Left cardiac atrium (tissue), 4 donors: ENCODE data around the gene GALNT7. TPM values are rescaled to one million over a fixed set of nuclear protein-coding genes. Genes with fewer than 3 reads are reported as not detected.
"Not testable (repeated sequence)": the region's sequence is repeated elsewhere in the genome, so short reads cannot be mapped to it uniquely, and the experiment has no call there.

ENCODE experiments used
- ATAC-seq, 2 donors: fragments of 200-7000 bp; cut with Tn5 transposase; one replicate each; pipeline ENCODE4 v1.9.1; 2020; ENCODE audit warnings: mild to moderate bottlenecking in 2 of 2, moderate library complexity in 2 of 2
- DNase-seq: peaks from one replicate; pipeline ENCODE4 v3.0.0-alpha.2; 2020
- intact Hi-C, 2 donors: fragments of 100-400 bp; cut with DNase I; formaldehyde crosslinking; loops; one replicate each; pipeline versions ENCODE4 v1.14.1 to v1.15.1; 2022 to 2023
- total RNA-seq, 2 donors: library from RNA; stranded (reverse); fragmentation: NEBNext Ultra II Directional; extraction: Animal tissue kit (Norgen Biotek cat#: 25700); gene quantifications; one replicate each; pipeline ENCODE4 v1.2.1, GENCODE V29; 2021
- donor health status: DM: no; HTN: yes; CAD: no.
- donor health status: DM: no; HTN: yes; CAD: no; lungs with severe emphysema.
- donor health status: DM: yes; HTN: yes; CAD: no.
- donor health status: Dilated cardiomyopathy.

The GALNT7 gene
- total RNA-seq, 2 donors from 2014 or later: 5.8 to 8.0 TPM

DNA sequence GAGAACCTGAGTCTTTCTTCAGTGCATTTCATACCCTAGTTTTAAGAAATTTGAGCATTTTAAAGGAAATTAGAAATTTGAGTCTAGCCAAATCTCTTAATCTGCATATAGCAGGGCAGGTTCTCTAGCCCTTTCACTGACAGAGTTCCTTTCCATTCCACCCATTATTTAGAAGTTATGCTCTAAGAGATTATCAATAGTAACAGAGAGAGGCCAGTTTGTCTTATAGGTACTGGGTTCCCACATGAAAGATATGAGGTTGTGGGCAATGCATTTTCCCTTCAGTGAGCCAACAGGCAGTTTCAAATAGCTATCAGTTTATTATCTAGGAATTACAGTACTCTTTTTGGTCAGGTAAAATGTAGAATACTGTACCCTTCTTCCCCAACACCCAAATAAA is 7.3 kb upstream of the GALNT7 start:
- ATAC-seq: no peak
- intact Hi-C loops: no loop called here
- no peak for DNase-seq

DNA sequence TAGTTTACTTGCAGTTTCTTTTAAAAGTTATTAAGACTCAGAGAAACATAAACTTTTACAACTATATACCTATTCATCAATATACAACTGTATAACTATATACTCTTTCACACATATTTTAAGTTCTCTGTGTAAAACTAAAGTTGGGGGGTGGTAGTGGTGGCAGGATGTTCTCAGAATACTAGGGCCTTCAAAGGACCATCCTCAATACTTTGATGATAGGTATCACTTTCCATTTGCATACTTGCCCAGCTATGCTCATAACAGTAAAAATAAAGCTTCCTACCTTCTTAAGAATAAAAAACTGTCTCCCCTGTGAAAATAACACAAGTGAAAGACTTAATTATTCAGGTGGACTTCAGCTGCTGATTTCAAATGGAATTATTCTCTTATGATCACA is 2.9 kb upstream of the GALNT7 start:
- DNase-seq (no peak), ATAC-seq (no peak)
- intact Hi-C loops: no loop called here

DNA sequence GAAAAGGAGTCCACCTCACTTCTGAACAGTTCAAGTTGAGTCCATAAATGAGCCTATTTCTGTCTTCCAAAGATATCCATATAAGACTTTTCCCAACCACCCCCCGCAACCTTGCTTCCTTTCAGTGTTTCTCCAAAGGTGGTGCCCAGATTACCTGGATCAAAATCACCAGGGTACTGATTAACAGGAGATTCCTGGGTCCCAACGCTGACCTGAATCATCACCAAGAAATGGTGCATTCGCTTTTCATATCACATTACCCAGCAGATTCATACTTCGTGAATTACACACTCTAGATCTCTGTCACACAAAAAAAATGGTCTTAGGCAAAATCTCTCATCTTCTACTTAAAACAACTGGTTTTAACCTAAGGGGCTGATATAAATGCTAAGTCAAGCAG is 2.1 kb upstream of the GALNT7 start:
- DNase-seq: no peak
- intact Hi-C loops: no loop called here
- no peak for ATAC-seq

DNA sequence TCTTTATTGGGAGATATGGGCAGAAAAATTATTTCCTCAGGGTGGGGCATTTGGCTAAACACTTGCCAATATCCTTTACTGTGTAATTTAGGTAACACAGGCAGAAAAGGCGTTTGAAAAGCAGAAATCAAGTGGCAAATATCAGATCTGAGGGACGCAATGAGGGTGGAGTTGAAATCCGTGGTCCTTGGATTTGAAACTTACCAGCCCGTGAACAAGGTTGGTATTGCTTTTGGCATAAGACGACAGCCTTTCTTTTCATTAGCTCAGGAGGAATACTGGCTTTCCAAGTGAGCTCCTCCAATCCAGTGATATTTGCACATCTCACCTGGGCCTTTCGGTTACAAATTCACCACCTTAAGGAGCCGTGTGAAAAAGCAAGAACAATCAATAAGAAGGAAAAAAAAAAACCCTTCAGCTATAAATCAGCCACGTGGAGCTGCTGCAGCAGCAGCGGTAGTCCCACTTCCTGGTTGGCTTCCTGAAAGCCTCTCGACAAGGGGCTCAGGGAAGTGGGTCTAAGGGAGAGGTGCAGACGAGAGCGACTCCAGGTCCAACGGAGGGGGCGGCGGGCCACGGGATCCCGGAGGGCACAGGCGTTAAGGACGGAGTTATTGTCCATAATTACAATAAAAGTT is 734 bp upstream of the GALNT7 start:
- intact Hi-C loops: no loop called here
- DNase-seq (peak; percentile 41), ATAC-seq (peak in 1 of 2 donors; percentile 21)

DNA sequence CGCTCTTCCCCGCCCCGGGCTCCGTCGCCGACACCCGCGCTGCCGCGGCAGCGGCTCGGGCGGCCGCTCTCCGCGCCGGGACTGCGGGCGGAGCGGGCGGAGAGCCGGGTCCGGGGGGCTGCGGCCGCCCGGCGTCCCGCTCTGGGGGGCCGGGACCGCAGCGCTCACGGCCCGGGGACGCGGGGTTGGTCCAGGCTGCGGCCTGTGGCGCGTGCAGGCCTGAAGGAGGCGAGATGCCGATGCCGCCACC is 492 bp downstream of the GALNT7 start:
- DNase-seq (no peak), ATAC-seq (peak in 1 of 2 donors; percentile 49)
- intact Hi-C loops: no loop called here

DNA sequence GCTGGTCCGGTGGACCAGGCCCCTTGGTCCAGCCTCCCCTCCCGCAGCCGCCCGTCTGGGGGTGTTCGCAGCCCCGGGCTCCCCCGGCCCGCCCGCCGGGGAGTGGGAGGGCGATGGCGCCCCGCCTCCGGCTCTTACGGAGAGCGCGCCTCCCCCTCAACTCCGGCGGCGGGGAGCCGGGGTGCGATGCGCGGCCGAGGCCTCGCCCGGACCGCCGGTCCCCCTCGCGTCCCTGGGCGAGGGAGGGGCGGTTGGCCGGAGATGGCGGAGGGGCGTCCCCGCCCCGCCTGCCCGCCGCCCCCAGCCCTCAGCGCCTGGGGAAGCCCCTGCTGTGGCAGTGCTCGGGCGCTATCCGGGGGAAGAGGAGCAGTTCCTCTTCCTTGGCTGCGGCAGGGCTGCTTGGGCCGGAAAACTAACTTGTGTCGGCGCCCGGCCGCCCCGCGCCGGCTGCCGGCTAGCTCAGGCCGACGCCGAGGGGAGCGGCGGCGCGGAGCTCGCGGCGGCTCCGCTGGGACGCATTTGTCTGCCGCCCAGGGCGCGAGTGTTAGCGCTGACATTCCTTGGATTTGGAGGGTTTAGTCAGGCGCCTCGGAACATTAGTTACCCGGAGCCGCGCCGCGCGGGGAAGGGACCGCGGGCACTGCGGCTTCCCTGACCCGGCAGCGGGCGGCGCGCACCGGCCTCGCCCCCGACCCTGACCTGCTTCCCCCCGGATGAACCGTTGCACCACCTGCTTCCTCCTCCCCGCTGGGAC is 994 bp downstream of the GALNT7 start:
- ATAC-seq (peak; percentile 77 to 83), DNase-seq (peak; percentile 67)
- intact Hi-C loops: loop anchor here (10.0 kb wide), 2 partner anchors 85 to 145 kb away; no protein-coding TSS in a partner anchor

DNA sequence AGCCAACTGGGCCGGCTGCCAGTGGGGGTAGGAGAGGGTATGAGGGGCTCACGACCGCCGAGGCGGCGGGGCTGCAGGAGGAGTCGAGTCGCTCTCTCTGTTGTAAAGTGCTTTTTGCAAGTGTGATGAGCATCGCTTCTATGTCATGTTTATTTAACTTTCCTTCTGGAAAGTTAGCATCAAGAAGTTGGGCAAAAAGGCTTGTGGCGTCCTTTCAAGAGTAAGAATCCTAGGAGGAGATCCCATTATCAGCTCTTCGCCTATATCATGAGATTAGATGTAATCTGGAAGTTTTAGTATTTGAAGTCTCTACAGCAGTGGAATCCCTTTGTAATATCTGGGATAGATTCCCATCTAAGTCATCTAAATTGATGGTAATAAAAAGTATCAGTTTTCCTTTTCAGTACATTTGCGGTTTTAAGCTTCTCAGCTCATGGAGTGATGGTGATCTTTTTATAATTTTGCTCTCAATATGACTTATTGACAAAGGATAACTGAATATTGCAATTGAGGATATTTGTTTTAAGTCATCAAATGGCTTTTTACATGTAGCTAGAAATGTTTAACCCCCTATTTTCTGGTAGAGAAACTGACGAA is 1.7 kb downstream of the GALNT7 start:
- no peak for ATAC-seq
- intact Hi-C loops: loop anchor here (10.0 kb wide), 2 partner anchors 85 to 145 kb away; no protein-coding TSS in a partner anchor

DNA sequence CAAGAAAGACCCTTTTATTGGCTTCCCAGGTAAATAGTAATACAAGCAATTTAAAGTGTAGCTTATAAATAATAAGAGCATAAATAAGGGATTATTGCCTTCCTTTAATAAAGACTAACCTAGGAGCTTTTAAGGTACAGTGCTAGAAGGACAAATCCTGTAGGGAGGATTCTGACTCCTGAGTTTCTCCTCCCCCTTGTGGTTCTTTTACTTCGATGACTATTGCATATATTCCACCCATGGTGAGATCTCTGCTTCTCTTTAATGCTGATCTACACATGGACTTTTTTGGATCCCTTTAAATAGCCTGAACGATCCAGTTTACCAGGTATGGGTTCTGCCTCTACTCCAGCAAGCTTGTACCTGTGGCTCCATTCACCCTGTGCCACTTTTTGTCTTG is 2.5 kb downstream of the GALNT7 start:
- intact Hi-C loops: loop anchor here (10.0 kb wide), 2 partner anchors 84 to 146 kb away; no protein-coding TSS in a partner anchor

More for the DNA sequence above, 1.7 kb downstream of the GALNT7 start:
- no peak for DNase-seq

DNA sequence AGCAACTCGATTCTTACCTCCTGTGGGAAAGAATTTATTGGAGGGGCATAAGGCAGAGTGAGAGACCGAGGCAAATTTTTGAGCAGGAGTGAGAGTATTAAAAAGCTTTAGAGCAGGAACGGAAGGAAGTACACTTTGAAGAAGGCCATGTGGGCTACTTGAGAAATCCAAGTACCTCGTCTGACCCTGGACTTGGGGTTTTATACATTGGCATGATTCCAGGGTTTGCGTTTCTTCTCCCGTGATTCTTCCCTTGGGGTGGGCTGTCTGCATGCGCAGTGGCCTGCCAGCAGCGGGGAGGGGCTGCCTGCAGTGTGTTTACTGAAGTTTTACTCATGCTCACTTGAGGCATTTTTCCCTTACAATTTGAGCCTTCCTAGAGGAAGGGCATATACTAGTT is 3.4 kb downstream of the GALNT7 start:
- intact Hi-C loops: loop anchor here (10.0 kb wide), 2 partner anchors 83 to 147 kb away; no protein-coding TSS in a partner anchor
- ATAC-seq: no peak

More for the DNA sequence above, 2.5 kb downstream of the GALNT7 start:
- ATAC-seq (no peak), DNase-seq (no peak)

DNA sequence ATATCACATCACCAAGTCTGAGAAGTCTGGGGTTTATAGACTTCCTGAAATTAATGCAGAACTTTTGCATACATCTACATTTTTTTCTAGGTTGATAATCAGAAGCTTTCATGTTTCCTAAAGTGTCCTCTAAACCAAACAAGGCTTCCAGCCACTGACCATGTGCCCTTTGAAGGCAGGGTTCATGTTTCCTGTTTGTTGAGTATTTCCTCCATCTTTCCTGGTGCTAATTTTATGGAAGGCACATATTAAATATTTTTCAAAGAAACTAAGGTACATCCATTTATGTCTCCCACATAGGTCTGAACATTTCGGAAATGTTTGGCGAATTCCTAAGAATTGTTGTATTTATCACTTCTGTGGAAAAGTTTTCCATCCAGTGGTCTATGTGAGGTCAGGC is 5.6 kb downstream of the GALNT7 start:
- intact Hi-C loops: loop anchor here (10.0 kb wide), 2 partner anchors 81 to 149 kb away; no protein-coding TSS in a partner anchor
- no peak for ATAC-seq
- no peak for DNase-seq

More for the DNA sequence above, 3.4 kb downstream of the GALNT7 start:
- no peak for DNase-seq

DNA sequence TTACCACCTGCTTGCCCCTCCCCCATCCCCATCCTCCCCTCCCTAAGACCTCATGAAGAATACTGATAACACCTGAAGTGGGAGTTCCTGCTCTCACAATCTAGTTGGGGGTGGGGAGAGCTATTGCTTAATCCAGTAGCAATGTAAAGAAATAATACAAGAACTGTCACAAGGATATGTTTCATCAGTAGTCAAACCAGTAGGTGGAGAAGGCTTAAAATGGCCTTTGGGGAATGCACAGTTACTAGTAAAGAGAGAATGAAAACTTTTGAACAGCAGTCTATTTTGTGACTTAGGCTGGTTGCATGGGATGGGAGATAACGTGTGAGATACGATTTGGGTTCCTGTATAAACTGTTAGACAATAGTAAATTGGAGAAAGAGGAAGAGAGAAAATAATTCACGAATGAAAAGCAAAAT is 6.0 kb downstream of the GALNT7 start:
- no peak for ATAC-seq
- intact Hi-C loops: loop anchor here (10.0 kb wide), 2 partner anchors 80 to 150 kb away; no protein-coding TSS in a partner anchor
- DNase-seq: no peak

DNA sequence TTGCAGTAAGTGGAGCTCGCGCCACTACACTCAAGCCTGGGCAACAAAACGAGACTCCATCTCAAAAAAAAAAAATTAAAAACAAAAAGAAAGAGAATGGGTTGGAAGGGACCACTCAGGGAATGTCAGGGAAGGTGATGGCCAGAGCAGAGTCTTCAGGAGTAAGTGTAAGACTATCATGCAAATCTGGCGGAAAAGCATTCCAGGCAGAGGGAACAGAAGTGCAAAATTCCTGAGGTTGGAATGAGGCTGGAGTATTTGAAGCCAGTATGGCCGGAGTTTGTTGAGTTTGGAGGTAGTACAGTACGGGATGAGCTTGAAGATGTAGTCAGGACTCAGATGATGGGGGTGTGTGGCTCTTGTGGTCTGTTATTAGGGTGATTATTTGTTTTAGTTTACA is 7.4 kb downstream of the GALNT7 start:
- ATAC-seq (no peak), DNase-seq (no peak)
- intact Hi-C loops: loop anchor here (10.0 kb wide), 2 partner anchors 79 to 151 kb away; no protein-coding TSS in a partner anchor

DNA sequence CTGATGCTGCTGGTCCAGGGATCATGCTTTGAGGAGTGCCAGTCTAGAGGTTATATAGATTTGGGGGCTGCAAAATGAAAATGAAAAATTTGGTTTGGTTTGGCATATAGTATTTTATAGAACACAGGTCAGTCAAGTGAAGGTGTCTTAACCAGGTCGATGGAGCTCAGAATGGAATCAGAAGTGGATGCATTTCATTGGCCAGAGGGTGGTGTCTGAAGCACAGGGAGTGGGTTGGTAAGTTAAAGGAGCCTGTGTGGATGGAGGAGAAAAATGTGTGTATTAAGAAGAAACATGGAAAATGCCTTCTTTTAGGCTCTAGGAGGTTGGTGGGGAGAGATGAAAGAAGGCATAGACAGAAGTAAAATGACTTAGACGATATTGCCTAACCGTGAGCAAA is 8.6 kb downstream of the GALNT7 start:
- intact Hi-C loops: loop anchor here (10.0 kb wide), 2 partner anchors 78 to 152 kb away; no protein-coding TSS in a partner anchor
- ATAC-seq (no peak), DNase-seq (no peak)

DNA sequence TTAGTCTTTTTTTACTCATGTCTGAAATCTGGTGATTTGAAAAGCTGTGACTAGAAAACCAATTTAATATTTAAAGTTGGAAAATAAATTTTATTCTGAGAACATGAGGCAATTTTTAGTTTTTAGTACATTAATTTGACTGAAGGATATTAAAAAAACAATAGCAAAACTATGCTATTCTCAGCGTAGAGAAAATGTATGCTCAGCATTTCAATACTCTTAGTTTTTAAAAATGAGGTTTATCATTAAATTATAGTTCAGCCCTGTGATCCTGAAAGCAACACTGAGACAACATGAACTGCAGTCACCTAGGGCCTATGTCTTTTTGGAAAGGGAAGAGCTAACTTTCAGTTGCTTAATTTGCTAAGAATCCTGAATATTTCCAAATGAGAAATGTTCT is 9.5 kb downstream of the GALNT7 start:
- intact Hi-C loops: loop anchor here (10.0 kb wide), 2 partner anchors 77 to 153 kb away; no protein-coding TSS in a partner anchor
- no peak for DNase-seq
- no peak for ATAC-seq

DNA sequence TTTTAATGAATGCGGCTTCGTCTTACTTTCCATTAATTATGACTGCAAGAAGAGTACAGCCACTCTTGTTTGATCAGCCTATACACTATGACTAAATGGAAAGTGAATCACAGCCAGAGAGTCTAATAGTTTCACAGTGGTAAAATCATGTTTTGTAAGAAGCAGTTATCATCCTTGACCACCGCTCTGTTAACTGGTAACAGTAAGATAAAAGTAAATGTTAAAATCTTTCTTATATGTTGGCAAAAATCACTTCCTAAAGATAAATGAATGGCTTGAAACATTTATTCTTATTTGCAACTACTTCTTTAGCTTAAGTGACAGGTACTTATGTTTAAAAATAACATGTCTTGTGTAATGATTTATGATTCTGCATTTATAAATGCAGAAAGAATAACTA is 13.2 kb downstream of the GALNT7 start:
- DNase-seq (no peak), ATAC-seq (peak in 1 of 2 donors; percentile 81)
- intact Hi-C loops: no loop called here

DNA sequence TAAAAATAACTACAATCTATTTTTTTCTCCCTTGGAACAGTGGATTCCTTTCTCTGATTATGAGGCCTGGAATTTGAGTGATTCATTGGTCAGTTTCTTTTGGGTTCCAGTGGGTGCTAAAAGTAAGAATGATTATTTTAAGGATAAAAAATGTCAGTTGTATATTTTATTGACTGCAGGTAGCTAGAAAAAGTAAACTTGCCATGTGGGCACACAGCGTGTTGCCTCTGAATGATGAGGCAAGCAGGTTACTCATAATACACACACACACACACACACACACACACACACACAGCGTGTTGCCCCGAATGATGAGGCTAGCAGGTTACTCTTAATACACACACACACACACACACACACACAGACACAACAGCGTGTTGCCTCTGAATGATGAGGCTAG is 13.8 kb downstream of the GALNT7 start:
- DNase-seq: no peak
- peak; percentile 15 to 75 for ATAC-seq
- intact Hi-C loops: no loop called here

DNA sequence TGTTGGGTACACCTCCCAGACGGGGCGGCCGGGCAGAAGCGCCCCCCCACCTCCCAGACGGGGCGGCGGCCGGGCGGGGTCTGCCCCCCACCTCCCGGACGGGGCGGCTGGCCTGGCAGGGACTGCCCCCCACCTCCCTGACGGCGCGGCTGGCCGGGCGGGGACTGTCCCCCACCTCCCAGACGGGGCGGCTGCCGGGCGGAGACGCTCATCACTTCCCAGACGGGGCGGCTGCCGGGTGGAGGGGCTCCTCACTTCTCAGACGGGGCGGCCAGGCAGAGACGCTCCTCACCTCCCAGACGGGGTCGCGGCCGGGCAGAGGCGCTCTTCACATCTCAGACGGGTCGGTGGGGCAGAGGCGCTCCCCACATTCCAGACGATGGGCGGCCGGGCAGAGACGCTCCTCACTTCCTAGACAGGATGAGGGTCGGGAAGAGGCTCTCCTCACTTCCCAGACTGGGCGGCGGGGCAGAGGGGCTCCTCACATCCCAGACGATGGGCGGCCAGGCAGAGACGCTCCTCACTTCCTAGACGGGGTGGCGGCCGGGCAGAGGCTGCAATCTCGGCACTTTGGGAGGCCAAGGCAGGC is 15.1 kb downstream of the GALNT7 start:
- intact Hi-C loops, ATAC-seq, DNase-seq: not testable (repeated sequence)

DNA sequence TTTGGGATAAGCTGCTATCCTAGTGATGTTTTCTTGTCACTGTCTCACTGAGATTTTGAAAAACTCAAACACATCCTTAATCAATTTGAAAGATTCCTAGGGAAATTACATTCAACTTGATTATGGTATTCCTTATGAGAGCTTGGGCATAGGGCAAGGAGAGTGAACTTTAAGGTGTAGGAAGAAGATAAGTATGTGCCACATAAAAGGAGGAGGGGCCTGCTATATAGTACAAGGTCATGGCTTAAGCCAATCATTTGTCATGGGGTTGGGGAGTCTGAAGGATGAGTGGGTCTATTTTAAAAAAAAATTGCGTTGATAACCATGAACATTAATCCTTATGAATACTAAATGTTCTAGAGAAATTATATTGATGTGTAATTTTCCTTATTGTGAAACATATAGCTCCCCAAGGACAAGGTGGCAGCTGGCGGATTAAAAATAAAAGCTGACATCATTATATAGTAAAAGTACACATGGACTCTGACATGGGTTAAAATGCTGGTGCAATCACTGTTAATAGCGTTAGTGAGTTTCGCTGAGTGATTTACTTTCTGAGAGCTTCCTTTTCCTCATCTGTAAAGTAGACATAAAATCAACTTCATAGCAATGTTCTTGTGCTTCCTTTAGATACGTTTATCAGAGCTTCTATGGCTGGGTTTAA is 17.4 kb downstream of the GALNT7 start:
- ATAC-seq: no peak
- intact Hi-C loops: no loop called here
- no peak for DNase-seq

DNA sequence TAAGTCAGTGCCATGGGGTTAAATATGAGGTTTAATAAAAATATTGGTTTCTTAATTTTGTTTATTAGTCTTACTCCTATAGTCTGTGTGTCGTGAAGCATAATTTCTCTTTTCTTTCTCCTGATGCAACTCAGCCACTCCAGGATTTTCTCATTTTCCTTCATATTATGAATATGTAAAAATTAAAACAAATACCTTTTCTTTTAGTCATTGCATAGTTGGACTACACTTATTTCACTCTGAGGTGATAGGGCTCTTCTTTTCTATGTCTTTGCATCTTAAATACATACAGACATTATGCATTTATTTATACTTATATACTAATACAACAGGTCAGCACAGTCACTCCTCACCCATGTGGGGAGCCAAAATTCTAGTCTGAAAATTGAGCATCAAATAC is 19.1 kb downstream of the GALNT7 start:
- intact Hi-C loops: no loop called here
- ATAC-seq: no peak
- DNase-seq: no peak
